ENCODE results near the gene SIX4. TPM values are rescaled to one million over a fixed set of nuclear protein-coding genes. Genes with fewer than 3 reads are reported as not detected.

The SIX4 gene
- total and polyA plus RNA-seq, 9 of the 15 experiments (the other 6 are each of a cell fraction or from before 2014, with no cell fraction given): 0.77 to 8.6 (median 5.6) TPM

DNA sequence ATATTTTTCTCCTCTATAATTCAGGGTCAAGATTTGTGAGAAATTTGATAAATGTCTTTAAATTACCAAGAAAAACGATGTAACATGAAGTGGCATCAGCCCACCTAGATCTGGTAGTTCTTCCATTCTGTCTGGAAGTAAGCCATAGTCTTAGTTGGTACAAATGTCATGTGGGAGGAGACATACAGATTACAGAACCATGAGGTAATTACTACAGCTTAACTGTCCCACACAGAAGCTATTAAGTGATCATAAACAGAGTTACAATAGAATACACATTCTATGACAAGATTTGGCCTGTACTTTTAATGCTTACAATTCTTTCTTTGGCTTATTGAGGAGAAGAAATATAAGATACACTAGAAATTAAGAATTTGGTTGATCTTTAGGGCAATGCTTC, 61.2 kb downstream of the SIX4 start (continued):
- no peak for TF ChIP-seq CBFA2T2 (conservative IDR thresholded peaks at IDR 0.05)
- no peak for TF ChIP-seq NFYB (IDR thresholded peaks at IDR 0.05; ENCODE audit: extremely low read depth, insufficient read length)

DNA sequence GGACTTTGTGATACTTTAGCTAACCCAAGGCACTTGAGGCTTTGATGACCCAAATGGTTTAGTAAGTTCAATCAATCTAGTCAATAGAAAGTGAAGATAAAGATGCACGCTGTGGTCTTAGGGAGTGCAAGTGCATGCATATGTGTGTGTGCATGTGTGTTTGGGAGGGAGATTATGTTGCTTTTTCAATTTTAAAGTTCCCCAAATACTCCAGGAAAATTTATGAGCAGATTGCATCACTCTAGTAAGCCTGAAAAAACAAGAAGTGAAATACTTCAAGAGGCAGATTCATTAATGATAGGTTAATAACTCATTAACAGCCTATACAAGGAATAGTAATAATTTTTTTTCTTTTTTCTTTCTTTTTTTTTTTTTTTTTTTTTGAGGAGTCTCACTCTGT, 62.4 kb downstream of the SIX4 start:
- no peak overlapping the region for H3K4me2 ChIP-seq (ENCODE audit: insufficient read depth, low read length)
- no TSS peak for BruUV-seq (replicated peaks)
- POLR2A ChIA-PET: no interaction called here
- H3K27ac ChIP-seq (ENCODE audit: extremely low read depth, low read depth, low read length): no peak overlapping the region
- H2AFZ ChIP-seq (ENCODE audit: low read depth, low read length): no peak overlapping the region
- peaks cover 0 to 10% of the 10 kb centered on the region in 2 experiments; a peak in 2 of 5 replicates for H3K4me1 ChIP-seq (replicated peaks in 1 of 2; ENCODE audit: control insufficient read depth in 2 of 2, insufficient read depth in 2 of 2, low read length in 2 of 2)
- no peak for ATAC-seq
- DNase-seq (ENCODE audit: extremely low read depth in 1 of 4, low spot score in 3 of 4): no peak
- no peak overlapping the region for H3K9ac ChIP-seq (ENCODE audit: insufficient read depth in 1 of 2, low read depth in 2 of 2, low read length in 2 of 2)
- intact Hi-C loops (cut with micrococcal nuclease) (no loop called here), in situ Hi-C loops (cut with MboI) (no loop called here)
- H3K79me2 ChIP-seq (ENCODE audit: control insufficient read depth, insufficient read depth, low read length): no peaks in the 10 kb centered on the region
- WGBS (ENCODE audit: insufficient coverage, low coverage, missing lambda C conversion rate): 9% methylated on average over 1 of the region's 1 CpG
- no peak overlapping the region for H3K4me3 ChIP-seq
- no peaks in the 10 kb centered on the region for H3K36me3 ChIP-seq (ENCODE audit: control insufficient read depth, insufficient read depth, low read length)
- TF ChIP-seq, protein P1, sequence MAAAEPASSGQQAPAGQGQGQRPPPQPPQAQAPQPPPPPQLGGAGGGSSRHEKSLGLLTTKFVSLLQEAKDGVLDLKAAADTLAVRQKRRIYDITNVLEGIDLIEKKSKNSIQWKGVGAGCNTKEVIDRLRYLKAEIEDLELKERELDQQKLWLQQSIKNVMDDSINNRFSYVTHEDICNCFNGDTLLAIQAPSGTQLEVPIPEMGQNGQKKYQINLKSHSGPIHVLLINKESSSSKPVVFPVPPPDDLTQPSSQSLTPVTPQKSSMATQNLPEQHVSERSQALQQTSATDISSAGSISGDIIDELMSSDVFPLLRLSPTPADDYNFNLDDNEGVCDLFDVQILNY (CRISPR knock-in tag; IDR thresholded peaks at IDR 0.05): no peak
- TF ChIP-seq GATAD2B (IDR thresholded peaks at IDR 0.05; ENCODE audit: borderline replicate concordance) (no peak), TEAD1 (CRISPR knock-in tag; IDR thresholded peaks at IDR 0.05) (no peak), RBM22 (IDR thresholded peaks at IDR 0.05; ENCODE audit: low read depth, low read length, poor library complexity, severe bottlenecking) (no peak), NFIC (IDR thresholded peaks at IDR 0.05) (no peak), FOXP1 (CRISPR knock-in tag; IDR thresholded peaks at IDR 0.05) (no peak)
- TF ChIP-seq, protein P2, sequence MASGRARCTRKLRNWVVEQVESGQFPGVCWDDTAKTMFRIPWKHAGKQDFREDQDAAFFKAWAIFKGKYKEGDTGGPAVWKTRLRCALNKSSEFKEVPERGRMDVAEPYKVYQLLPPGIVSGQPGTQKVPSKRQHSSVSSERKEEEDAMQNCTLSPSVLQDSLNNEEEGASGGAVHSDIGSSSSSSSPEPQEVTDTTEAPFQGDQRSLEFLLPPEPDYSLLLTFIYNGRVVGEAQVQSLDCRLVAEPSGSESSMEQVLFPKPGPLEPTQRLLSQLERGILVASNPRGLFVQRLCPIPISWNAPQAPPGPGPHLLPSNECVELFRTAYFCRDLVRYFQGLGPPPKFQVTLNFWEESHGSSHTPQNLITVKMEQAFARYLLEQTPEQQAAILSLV (tag; IDR thresholded peaks at IDR 0.05): no peak
- TF ChIP-seq, protein P3, sequence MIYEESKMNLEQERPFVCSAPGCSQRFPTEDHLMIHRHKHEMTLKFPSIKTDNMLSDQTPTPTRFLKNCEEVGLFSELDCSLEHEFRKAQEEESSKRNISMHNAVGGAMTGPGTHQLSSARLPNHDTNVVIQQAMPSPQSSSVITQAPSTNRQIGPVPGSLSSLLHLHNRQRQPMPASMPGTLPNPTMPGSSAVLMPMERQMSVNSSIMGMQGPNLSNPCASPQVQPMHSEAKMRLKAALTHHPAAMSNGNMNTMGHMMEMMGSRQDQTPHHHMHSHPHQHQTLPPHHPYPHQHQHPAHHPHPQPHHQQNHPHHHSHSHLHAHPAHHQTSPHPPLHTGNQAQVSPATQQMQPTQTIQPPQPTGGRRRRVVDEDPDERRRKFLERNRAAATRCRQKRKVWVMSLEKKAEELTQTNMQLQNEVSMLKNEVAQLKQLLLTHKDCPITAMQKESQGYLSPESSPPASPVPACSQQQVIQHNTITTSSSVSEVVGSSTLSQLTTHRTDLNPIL (CRISPR knock-in tag; IDR thresholded peaks at IDR 0.05): no peak
- no peaks in the 10 kb centered on the region for H3K9me1 ChIP-seq (ENCODE audit: control insufficient read depth, insufficient read depth, low read length)
- FAIRE-seq: no peak
- no peaks in the 10 kb centered on the region for H3K27me3 ChIP-seq (ENCODE audit: control insufficient read depth in 2 of 2, insufficient read depth in 2 of 2, low read length in 2 of 2)
- CTCF ChIA-PET (ENCODE audit: low intra/inter-chr PET ratio): no interaction called here
- H4K20me1 ChIP-seq (replicated peaks; ENCODE audit: control insufficient read depth, insufficient read depth, low read length): no peaks in the 10 kb centered on the region
- H3K9me3 ChIP-seq (replicated peaks; ENCODE audit: control insufficient read depth, insufficient read depth, low read depth, low read length): no peaks in the 10 kb centered on the region

Measured in K562 (cell line).